Activated T-cell treated with anti-CD3 and anti-CD28 coated beads, Interleukin-2, amount 50 U/mL, for 4 hours (primary cell): ENCODE measurements around the gene TRIM25. TPM values are rescaled to one million over a fixed set of nuclear protein-coding genes. Genes with fewer than 3 reads are reported as not detected.
A peak's percentile ranks its signal among the peaks of the same experiment; 100 is the strongest.

Experiments used
- ATAC-seq, 2 donors: fragments of 200-7000 bp; cut with Tn5 transposase; one replicate each; pipeline ENCODE4 v1.10.0; 2021
- DNase-seq: peaks from one replicate; pipeline ENCODE4 v3.0.0-alpha.2; 2020
- H3K27me3 Mint-ChIP-seq: one replicate; pipeline ENCODE4 v1.8.0; 2021; ENCODE audit warnings: low read depth, mixed read lengths
- H3K36me3 Mint-ChIP-seq: one replicate; pipeline ENCODE4 v1.8.0; 2022; ENCODE audit warnings: mixed read lengths; ENCODE audit not compliant: insufficient read depth
- H3K4me1 Mint-ChIP-seq: one replicate; pipeline ENCODE4 v1.8.0; 2021; ENCODE audit warnings: low read depth, mixed read lengths
- H3K4me3 Mint-ChIP-seq: one replicate; pipeline ENCODE4 v1.8.0; 2021; ENCODE audit warnings: mild to moderate bottlenecking, moderate library complexity, mixed read lengths
- H3K9me3 Mint-ChIP-seq: one replicate; pipeline ENCODE4 v1.8.0; 2021; ENCODE audit warnings: mixed read lengths
- total RNA-seq, 3 donors: library from RNA; stranded (reverse); gene quantifications; one replicate each; pipeline ENCODE4 v1.2.1, GENCODE V29; 2021

The TRIM25 gene
- total RNA-seq, 3 donors from 2014 or later, result 52.4 to 66.7 (median 61.2) TPM

DNA sequence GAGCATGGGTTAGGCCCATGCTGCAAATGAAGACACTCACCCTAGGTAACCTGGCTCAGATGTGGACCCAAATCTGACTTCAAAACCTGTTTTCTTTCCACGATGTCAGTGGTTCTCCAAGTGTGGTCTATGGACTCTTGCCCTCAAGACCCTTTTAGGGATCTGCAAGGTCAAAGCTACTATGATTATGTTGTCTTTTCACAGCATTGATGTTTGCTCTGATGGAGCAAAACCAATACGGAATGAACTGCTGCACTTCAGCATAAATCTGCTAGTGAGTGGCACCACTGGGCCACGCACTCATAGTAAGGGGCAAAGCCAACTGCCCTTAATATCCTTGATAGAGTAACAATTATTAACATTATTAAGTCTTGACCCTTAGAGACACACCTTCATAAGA lies 21.6 kb upstream of the TRIM25 start:
- no peak for ATAC-seq
- Mint-ChIP-seq H3K36me3 (peaks cover 32% of the 10 kb centered on the region), H3K4me1 (peaks cover 8% of the 10 kb centered on the region), H3K4me3 (no peak overlapping the region), H3K27me3 (no peaks in the 10 kb centered on the region), H3K9me3 (peaks cover 4% of the 10 kb centered on the region)
- DNase-seq, result no peak

DNA sequence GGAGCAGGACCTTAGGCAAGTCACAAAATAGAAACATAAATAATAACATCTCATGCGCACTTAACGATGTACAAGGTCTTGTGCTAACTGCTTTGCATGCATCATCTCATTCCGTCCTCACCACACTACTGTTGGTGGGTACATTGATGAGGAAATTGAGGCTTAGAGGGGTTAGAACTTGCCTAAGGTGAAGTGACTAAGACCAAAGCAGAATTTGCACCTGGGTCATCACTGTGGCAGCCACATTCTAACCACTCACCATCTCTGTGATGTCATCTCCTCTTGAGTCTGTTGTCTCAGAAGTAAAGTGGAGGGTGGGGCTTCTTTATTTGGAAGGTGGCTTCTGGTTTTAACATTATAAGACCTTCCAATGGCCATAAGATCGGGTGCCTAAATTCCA lies 20.4 kb upstream of the TRIM25 start:
- H3K9me3 Mint-ChIP-seq, result peaks cover 5% of the 10 kb centered on the region
- DNase-seq, result no peak
- peaks cover 8% of the 10 kb centered on the region for H3K4me1 Mint-ChIP-seq
- peaks cover 28% of the 10 kb centered on the region for H3K36me3 Mint-ChIP-seq
- H3K4me3 Mint-ChIP-seq, result no peak overlapping the region
- ATAC-seq, result peak; percentile 46 to 58
- no peaks in the 10 kb centered on the region for H3K27me3 Mint-ChIP-seq

DNA sequence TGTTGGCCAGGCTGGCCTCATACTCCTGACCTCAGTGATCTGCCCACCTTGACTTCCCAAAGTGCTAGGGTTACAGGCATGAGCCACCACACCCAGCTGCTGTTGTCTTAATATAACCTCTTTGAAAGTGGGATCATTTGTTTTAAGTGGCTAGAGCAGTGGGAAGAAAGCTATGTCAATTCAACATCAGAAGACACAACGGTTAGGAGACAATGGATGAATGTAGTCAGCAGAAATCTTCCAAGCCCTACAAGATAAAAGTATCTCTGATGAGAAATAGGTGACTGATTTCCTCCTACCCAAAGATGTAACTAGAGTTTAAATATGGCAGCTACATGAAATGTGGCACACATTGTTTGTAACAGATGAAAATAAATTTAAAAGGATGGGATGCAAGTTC lies 20.0 kb upstream of the TRIM25 start:
- H3K27me3 Mint-ChIP-seq, result no peaks in the 10 kb centered on the region
- ATAC-seq (no peak), DNase-seq (no peak)
- H3K36me3 Mint-ChIP-seq, result peaks cover 28% of the 10 kb centered on the region
- no peak overlapping the region for H3K4me3 Mint-ChIP-seq
- H3K4me1 Mint-ChIP-seq, result peaks cover 8% of the 10 kb centered on the region
- peaks cover 5% of the 10 kb centered on the region for H3K9me3 Mint-ChIP-seq

DNA sequence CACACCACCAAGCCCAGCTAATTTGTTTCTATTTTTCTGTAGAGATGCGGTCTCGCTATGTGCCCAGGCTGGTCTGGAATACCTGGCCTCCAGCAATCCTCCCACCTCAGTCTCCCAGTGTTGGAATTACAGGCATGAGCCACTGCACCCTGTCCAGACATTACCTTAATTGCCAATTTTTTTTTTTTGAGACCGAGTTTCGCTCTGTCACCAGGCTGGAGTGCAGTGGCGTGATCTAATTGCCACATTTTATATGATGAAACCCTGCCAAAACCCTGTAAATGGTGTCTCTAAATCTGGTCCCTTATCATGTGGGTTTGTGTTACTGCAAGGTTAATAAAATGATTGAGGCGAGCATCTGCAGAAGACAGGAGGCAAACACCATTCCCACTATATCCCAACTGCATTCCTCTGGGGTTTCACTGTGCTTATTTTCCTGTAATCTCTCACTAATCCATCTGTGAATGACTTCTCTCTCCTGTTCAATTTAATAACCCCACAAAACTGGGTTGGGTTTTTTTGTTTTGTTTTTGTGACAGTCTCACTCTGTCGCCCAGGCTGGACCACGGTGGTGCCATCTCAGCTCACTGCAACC lies 19.4 kb upstream of the TRIM25 start:
- peaks cover 5% of the 10 kb centered on the region for H3K9me3 Mint-ChIP-seq
- no peaks in the 10 kb centered on the region for H3K27me3 Mint-ChIP-seq
- H3K4me3 Mint-ChIP-seq, result no peak overlapping the region
- peaks cover 21% of the 10 kb centered on the region for H3K36me3 Mint-ChIP-seq
- ATAC-seq (no peak), DNase-seq (no peak)
- H3K4me1 Mint-ChIP-seq, result peaks cover 6% of the 10 kb centered on the region

DNA sequence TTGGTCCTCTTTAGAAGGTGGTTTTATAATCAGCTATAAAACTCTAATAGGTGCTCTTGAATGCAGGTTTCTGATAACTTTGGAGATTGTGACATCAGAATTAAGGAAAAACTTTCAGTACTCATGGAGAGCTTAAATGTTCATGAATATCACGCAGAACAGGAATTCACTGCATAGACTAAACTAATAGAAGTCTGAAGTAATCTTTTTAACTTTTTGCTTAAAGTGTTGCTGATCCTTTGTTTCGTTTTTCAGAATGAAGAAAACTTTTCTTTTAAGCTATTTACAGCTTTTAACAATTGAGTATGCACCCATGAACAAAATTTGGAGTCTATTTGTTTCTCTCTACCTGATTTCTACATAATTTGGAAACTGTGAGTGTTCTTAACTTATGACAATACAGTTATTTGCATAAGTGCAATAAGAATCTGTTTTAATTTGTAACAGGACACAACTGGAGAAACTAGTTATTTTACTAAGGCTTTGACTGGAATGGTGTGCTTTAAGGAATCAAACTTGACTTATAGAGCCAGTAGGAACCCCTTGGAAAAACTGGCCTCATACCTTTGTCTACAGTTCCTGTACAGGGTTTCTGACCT lies 17.0 kb upstream of the TRIM25 start:
- peaks cover 5% of the 10 kb centered on the region for H3K9me3 Mint-ChIP-seq

DNA sequence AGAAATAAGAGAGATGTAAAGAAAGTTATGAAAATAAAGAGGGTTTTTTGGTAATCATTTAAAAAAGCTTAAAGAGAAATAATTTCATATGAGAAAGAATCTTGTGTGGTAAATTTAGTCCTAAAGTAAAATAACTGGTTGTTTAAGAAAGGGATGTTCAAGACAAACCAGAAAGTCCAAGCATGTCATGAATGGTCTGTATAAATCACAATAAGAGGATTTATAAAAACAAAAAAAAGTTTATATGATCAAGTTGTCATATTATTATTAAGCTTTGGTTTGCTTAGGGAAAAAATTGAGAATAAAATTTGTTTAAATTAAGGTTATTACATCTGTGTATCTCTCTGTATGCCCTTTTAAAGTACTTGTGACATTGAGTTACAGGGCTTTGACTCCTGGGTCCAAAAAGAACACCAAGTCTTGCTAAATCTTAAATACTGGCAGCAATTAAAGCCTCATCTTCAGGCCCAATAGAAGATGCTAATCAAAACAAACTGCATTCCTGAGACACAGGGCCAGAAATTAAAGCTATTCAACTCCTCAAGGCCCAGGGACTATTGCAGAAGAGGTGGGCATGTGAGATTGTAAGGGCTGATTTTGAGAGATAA lies 15.6 kb upstream of the TRIM25 start:
- ATAC-seq (no peak), DNase-seq (no peak)
- Mint-ChIP-seq H3K4me3 (no peak overlapping the region), H3K36me3 (peaks cover 7% of the 10 kb centered on the region), H3K4me1 (peaks cover under 1% of the 10 kb centered on the region), H3K9me3 (peaks cover 5% of the 10 kb centered on the region), H3K27me3 (no peaks in the 10 kb centered on the region)

More for the DNA sequence above, 17.0 kb upstream of the TRIM25 start:
- peaks cover 2% of the 10 kb centered on the region for H3K4me1 Mint-ChIP-seq
- no peaks in the 10 kb centered on the region for H3K27me3 Mint-ChIP-seq
- no peak for ATAC-seq
- no peak overlapping the region for H3K4me3 Mint-ChIP-seq
- no peak for DNase-seq
- peaks cover 8% of the 10 kb centered on the region for H3K36me3 Mint-ChIP-seq

DNA sequence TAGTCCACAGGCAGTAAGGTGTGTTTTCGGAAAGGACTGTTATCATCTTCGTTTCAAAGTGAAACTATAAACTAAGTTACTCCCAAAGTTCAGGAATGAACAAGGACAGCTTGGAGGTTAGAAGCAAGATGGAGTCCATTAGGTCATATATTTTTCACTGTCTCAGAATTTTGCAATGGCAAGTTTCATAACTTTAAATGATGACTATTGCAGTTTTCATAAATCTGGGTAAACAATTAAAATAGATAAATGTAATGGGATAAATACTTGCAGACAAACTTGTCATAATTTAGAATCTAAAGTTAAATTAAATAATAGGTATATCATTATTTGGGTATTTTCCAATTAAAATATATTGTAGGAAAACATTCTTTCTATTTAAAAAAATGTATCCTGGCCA lies 14.7 kb upstream of the TRIM25 start:
- ATAC-seq (no peak), DNase-seq (no peak)
- H3K9me3 Mint-ChIP-seq, result peaks cover 5% of the 10 kb centered on the region
- no peak overlapping the region for H3K4me3 Mint-ChIP-seq
- H3K4me1 Mint-ChIP-seq, result no peaks in the 10 kb centered on the region
- no peaks in the 10 kb centered on the region for H3K27me3 Mint-ChIP-seq
- no peaks in the 10 kb centered on the region for H3K36me3 Mint-ChIP-seq

DNA sequence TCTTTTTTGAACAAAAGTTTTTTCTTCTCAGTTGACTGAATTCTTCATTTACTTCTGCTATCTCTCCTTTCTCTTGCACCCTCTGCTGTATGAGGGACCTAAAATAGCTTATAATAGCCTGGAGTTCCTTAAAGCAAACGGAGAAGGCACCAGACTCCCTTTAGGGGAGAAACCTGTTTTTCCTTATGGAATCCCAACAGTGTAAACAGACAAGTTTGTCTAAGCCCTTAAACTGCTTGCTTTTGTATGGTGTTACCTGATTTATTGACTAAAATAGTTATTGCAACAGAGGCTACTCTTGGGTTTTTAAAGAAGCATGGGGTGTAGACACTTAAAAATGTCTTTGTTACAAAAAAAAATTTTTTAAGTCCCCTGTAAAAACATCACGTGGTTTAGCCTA lies 12.9 kb upstream of the TRIM25 start:
- Mint-ChIP-seq H3K27me3 (no peaks in the 10 kb centered on the region), H3K4me3 (no peak overlapping the region), H3K36me3 (no peaks in the 10 kb centered on the region), H3K9me3 (peaks cover 5% of the 10 kb centered on the region), H3K4me1 (no peaks in the 10 kb centered on the region)
- ATAC-seq, result no peak
- DNase-seq, result no peak

DNA sequence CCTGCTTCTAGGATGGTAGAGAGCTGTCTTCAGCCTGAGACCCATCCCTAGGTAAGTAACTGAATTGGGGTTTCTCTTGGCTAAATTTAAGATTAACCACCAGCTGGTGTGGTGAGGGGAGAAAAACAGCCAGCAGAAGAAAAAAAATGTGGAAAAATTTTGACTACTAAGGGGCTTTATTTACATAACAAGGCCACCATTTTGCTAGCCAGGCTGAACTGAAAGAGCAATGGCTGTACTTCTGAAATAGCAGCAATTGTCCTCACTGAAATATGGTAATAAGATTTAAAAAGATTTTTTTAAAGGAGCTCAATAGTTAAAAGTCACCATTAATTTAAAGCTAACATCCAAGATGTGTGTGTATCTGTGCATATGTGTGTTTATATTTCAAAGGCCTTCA lies 12.4 kb upstream of the TRIM25 start:
- Mint-ChIP-seq H3K27me3 (no peaks in the 10 kb centered on the region), H3K9me3 (peaks cover 5% of the 10 kb centered on the region), H3K4me3 (no peak overlapping the region), H3K4me1 (no peaks in the 10 kb centered on the region), H3K36me3 (no peaks in the 10 kb centered on the region)
- ATAC-seq (no peak), DNase-seq (no peak)

DNA sequence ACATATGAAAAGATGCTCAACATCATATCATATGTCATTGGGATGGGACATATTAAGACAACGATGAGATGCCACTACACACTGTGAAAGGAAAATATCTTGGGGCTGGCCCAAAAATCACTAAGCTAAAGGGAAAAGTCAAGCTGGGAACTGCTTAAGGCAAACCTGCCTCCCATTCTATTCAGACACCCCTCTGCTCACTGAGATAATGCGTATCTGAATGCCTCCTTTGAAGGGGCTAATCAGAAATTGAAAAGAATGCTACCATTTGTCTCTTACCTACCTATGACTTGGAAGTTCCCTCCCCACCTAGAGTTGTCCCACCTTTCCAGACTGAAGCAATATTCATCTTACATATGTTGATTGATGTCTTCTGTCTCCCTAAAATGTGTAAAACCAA lies 11.2 kb upstream of the TRIM25 start:
- no peak for ATAC-seq
- H3K27me3 Mint-ChIP-seq, result no peaks in the 10 kb centered on the region

DNA sequence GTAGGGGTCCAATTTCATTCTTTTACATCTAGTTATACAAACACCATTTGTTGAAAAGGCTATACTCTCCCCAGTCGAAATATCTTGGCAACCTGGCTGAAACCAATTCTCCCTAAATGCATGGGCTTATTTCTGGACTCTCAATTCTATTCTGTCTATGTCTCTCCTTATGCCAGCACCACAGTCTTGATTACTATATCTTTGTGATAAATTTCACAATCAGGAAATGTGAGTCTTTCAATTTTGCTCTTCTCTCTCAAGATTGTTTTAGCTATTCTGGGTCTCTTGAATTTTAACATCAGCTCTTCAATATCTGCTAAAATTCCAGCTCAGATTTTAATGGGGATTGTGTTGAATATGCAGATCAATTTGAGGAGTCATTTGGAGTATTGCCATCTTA lies 5.9 kb upstream of the TRIM25 start:
- H3K36me3 Mint-ChIP-seq, result peaks cover 2% of the 10 kb centered on the region
- peaks cover 15% of the 10 kb centered on the region for H3K9me3 Mint-ChIP-seq
- no peaks in the 10 kb centered on the region for H3K27me3 Mint-ChIP-seq
- ATAC-seq (no peak), DNase-seq (no peak)
- no peak overlapping the region for H3K4me3 Mint-ChIP-seq
- H3K4me1 Mint-ChIP-seq, result peaks cover 39% of the 10 kb centered on the region

More for the DNA sequence above, 11.2 kb upstream of the TRIM25 start:
- Mint-ChIP-seq H3K4me1 (no peaks in the 10 kb centered on the region), H3K4me3 (no peak overlapping the region), H3K36me3 (no peaks in the 10 kb centered on the region), H3K9me3 (no peaks in the 10 kb centered on the region)
- no peak for DNase-seq

DNA sequence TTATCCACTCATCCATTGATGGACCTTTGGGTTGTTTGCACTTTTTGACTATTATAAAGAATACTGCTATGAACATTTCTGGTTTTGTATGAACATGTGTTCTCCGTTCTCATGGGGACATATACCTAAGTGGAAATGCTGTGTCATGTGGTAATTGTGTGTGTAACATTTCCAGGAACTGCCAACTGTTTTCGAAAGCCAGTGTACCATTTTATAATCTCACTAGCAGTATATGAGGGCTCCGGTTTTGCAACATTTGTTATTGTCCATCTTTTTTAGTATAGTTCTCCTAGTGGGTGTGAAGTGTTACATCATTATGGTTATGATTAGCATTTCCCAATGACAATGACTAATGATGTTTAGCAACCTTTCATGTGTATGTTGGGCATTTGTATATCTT lies 5.1 kb upstream of the TRIM25 start:
- H3K9me3 Mint-ChIP-seq, result peaks cover 15% of the 10 kb centered on the region
- ATAC-seq, result peak in 1 of 2 donors; percentile 22

DNA sequence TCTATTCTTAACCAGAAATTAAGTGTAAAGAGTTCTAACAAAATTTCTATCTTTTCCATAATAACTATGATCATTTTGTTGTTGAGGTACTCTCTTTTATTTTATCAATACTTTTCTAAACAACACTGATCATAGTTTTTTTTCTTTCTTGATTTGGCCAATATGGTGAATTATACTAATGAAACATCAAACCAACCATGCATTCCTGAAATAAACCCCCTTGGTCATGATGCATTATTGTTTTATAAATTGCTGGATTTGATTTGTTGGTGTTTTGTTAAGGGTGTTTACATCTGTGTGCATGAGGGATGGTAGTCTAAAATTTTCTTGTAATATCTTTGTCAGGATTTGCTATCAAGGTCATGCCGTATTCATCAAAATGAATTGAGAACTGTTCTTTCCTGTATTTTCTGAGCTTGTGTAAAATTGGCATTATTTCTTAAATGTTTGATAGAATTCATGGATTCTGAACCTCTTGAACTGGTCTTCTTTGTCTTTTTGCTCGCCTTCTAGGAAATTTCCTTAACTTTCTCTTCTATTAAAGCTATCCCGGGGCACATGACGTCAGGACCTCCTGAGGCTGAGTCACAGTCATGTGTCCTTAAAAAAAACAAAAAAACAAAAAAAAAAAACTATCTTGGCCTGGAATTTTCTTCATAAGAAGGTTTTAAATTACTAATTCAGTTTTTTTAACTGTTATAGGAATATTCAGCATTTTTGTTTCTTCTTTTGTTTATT lies 3.9 kb upstream of the TRIM25 start:
- Mint-ChIP-seq H3K27me3 (no peaks in the 10 kb centered on the region), H3K9me3 (peaks cover 15% of the 10 kb centered on the region)

More for the DNA sequence above, 5.1 kb upstream of the TRIM25 start:
- peaks cover 43% of the 10 kb centered on the region for H3K4me1 Mint-ChIP-seq
- H3K4me3 Mint-ChIP-seq, result no peak overlapping the region
- no peaks in the 10 kb centered on the region for H3K27me3 Mint-ChIP-seq
- peaks cover 2% of the 10 kb centered on the region for H3K36me3 Mint-ChIP-seq
- DNase-seq, result no peak

DNA sequence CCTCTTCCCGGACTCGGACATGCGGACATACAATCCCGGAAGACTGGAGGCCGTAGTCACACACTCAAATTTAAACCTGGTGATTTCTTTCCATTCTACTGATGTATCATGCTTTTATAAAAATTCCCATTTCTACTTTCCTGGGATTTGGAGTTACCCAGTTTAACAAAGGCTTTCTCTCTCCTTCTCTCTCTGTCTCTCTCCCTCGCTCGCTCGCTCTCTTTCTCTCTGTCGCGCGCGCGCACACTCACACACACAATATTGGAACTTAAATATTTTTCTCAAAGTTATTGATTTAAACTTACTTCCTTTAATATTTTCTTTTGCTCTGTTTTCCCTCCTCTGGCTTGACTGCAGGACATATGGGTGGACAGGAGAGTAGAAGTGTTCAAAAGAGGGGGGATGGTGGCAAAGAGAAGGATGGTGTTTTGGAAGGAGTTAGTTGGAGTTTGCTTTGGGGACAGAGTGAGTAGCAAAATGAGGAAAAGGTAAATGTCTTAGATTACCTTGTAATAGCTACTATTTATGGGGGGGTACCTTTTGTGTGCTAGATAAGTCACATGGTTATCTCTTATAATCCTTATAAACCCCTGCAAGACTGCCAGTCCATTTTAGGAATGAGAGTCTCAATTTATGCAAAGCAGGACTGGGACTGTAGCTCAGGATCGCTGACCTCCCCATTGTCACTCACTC lies 878 bp upstream of the TRIM25 start:
- Mint-ChIP-seq H3K4me3 (peak overlapping the region; percentile 97), H3K27me3 (no peaks in the 10 kb centered on the region), H3K4me1 (peaks cover 61% of the 10 kb centered on the region), H3K9me3 (peaks cover 13% of the 10 kb centered on the region), H3K36me3 (peaks cover 5% of the 10 kb centered on the region)
- DNase-seq (no peak), ATAC-seq (no peak)

More for the DNA sequence above, 3.9 kb upstream of the TRIM25 start:
- H3K4me1 Mint-ChIP-seq, result peaks cover 43% of the 10 kb centered on the region
- H3K36me3 Mint-ChIP-seq, result peaks cover 2% of the 10 kb centered on the region
- no peak overlapping the region for H3K4me3 Mint-ChIP-seq
- ATAC-seq (no peak), DNase-seq (no peak)
